Measurements from ENCODE around the gene SMG7. TPM values are rescaled to one million over a fixed set of nuclear protein-coding genes. Genes with fewer than 3 reads are reported as not detected.

Gene SMG7
- total and polyA plus RNA-seq, 10 of the 15 experiments (the other 5 are each of a cell fraction or from before 2014, with no cell fraction given) = 9.5 to 65.4 (median 42.7) TPM

DNA sequence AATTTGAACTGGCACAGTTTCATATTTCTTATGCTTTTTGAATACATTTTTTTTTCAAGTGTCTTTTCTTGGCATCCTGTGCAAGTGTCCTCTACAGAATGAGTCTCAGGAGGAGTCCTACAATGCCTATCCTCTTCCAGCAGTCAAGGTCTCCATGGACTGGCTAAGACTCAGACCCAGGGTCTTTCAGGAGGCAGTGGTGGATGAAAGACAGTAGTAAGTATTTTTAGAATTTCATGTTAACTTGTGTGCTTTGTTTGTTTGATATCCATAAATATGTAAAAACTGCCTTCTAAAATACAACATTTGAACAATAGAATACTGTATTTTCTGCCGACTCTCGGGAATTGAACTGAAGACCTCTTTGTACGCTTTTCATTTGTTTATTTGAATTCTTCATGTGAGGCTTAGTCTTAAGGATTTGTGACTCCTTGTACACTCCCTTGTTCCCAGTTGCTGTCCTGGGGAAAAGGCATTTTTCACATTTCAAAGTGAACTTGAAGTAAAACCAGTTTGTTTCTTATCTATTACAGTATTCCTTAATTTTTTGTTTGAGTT is 61.4 kb downstream of the SMG7 start:
- no peak for FAIRE-seq
- Histone ChIP-seq H3K4me3 (no peak overlapping the region), H3K9me3 (replicated peaks; ENCODE audit: control insufficient read depth, insufficient read depth, low read length) (no peaks in the 10 kb centered on the region), H4K20me1 (ENCODE audit: control insufficient read depth, insufficient read depth) (no peaks in the 10 kb centered on the region), H3K4me2 (ENCODE audit: control insufficient read depth, insufficient read depth) (no peak overlapping the region), H3K27me3 (replicated peaks in 1 of 2; ENCODE audit: control insufficient read depth in 2 of 2, insufficient read depth in 2 of 2, low read length in 1 of 2) (no peaks in the 10 kb centered on the region), H3K4me1 (ENCODE audit: control insufficient read depth, insufficient read depth, low read length) (no peaks in the 10 kb centered on the region), H3K36me3 (ENCODE audit: control insufficient read depth in 2 of 2, insufficient read depth in 2 of 2, low read length in 1 of 2) (peaks cover 1 to 19% of the 10 kb centered on the region in 2 experiments), H3K27ac (ENCODE audit: control insufficient read depth, insufficient read depth) (no peak overlapping the region), H2AFZ (ENCODE audit: control insufficient read depth, low read depth, low read length) (no peak overlapping the region), H3K79me2 (ENCODE audit: control insufficient read depth, insufficient read depth, low read length) (no peaks in the 10 kb centered on the region), H3K9ac (ENCODE audit: control insufficient read depth, insufficient read depth, low read length) (no peak overlapping the region)
- BruUV-seq (replicated peaks) = no TSS peak
- TF ChIP-seq ASH2L (IDR thresholded peaks at IDR 0.05; ENCODE audit: borderline replicate concordance, low read depth) = no peak
- TF ChIP-seq, protein P1, sequence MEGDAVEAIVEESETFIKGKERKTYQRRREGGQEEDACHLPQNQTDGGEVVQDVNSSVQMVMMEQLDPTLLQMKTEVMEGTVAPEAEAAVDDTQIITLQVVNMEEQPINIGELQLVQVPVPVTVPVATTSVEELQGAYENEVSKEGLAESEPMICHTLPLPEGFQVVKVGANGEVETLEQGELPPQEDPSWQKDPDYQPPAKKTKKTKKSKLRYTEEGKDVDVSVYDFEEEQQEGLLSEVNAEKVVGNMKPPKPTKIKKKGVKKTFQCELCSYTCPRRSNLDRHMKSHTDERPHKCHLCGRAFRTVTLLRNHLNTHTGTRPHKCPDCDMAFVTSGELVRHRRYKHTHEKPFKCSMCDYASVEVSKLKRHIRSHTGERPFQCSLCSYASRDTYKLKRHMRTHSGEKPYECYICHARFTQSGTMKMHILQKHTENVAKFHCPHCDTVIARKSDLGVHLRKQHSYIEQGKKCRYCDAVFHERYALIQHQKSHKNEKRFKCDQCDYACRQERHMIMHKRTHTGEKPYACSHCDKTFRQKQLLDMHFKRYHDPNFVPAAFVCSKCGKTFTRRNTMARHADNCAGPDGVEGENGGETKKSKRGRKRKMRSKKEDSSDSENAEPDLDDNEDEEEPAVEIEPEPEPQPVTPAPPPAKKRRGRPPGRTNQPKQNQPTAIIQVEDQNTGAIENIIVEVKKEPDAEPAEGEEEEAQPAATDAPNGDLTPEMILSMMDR (IDR thresholded peaks at IDR 0.05 in 2 of 3, conservative IDR thresholded peaks at IDR 0.05 in 1 of 3; ENCODE audit: control insufficient read depth in 2 of 3, extremely low read depth in 1 of 3, insufficient read depth in 1 of 3, low read depth in 3 of 3, low read length in 3 of 3) = no peak
- no peak for TF ChIP-seq EP300 (IDR thresholded peaks at IDR 0.05; ENCODE audit: borderline replicate concordance in 1 of 2, control insufficient read depth in 1 of 2, low read depth in 2 of 2, low read length in 2 of 2)
- TF ChIP-seq TCF3 (IDR thresholded peaks at IDR 0.05; ENCODE audit: borderline replicate concordance, insufficient read depth, low read depth, low read length) = no peak
- no peak for TF ChIP-seq BACH1 (IDR thresholded peaks at IDR 0.05; ENCODE audit: borderline replicate concordance)
- no peak for TF ChIP-seq IKZF2 (IDR thresholded peaks at IDR 0.05)
- no peak for TF ChIP-seq NR2C1 (IDR thresholded peaks at IDR 0.05)
- TF ChIP-seq MTA3 (IDR thresholded peaks at IDR 0.05; ENCODE audit: borderline replicate concordance, low read length) = no peak
- no peak for TF ChIP-seq MYC (IDR thresholded peaks at IDR 0.05; ENCODE audit: insufficient read depth, insufficient read length, insufficient replicate concordance, low read length, severe bottlenecking)
- TF ChIP-seq, protein P2, sequence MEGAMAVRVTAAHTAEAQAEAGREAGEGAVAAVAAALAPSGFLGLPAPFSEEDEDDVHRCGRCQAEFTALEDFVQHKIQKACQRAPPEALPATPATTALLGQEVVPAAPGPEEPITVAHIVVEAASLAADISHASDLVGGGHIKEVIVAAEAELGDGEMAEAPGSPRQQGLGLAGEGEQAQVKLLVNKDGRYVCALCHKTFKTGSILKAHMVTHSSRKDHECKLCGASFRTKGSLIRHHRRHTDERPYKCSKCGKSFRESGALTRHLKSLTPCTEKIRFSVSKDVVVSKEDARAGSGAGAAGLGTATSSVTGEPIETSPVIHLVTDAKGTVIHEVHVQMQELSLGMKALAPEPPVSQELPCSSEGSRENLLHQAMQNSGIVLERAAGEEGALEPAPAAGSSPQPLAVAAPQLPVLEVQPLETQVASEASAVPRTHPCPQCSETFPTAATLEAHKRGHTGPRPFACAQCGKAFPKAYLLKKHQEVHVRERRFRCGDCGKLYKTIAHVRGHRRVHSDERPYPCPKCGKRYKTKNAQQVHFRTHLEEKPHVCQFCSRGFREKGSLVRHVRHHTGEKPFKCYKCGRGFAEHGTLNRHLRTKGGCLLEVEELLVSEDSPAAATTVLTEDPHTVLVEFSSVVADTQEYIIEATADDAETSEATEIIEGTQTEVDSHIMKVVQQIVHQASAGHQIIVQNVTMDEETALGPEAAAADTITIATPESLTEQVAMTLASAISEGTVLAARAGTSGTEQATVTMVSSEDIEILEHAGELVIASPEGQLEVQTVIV (IDR thresholded peaks at IDR 0.05; ENCODE audit: borderline replicate concordance, partially characterized antibody) = no peak
- TF ChIP-seq DPF2 (IDR thresholded peaks at IDR 0.05) = no peak
- no peak for TF ChIP-seq PAX8 (IDR thresholded peaks at IDR 0.05)
- no peak for TF ChIP-seq POU2F2 (IDR thresholded peaks at IDR 0.05; ENCODE audit: borderline replicate concordance, low read depth, low read length)
- ChIA-PET RAD21 (ENCODE audit: unreplicated experiment) (no interaction called here), SMC1A (ENCODE audit: uncharacterized antibody, unreplicated experiment) (interaction anchor here (0.8 kb wide), 1 partner anchor 252 kb away, joined by 3 read pairs; no protein-coding TSS in a partner anchor), POLR2A (no interaction called here), CTCF (interaction anchor here (1.0 kb wide), 1 partner anchor 59 kb away, joined by 3 read pairs; no protein-coding TSS in a partner anchor)
- no peak for ATAC-seq
- in situ Hi-C loops (cut with MboI) = no loop called here
- intact Hi-C loops (cut with micrococcal nuclease; ENCODE audit: unreplicated experiment) = no loop called here
- no peak for DNase-seq (ENCODE audit: low read depth, low spot score)
- 100% methylated on average over 3 of the region's 3 CpGs for WGBS (ENCODE audit: insufficient coverage, insufficient replicate concordance, low lambda C conversion rate, missing lambda C conversion rate)

All from GM12878 (cell line).